HL-60 (cell line): Measurements from ENCODE around the gene SYNPO2.

ENCODE experiments used
- CTCF ChIP-seq: IDR thresholded peaks from one replicate; pipeline ENCODE4 v1.5.1; 2011; ENCODE audit warnings: low read length, control low read depth, inconsistent platforms; ENCODE audit not compliant: insufficient read depth
- POLR2AphosphoS5 ChIP-seq: IDR thresholded peaks from 2 replicates; pipeline ENCODE4 v1.6.1; 2012; ENCODE audit warnings: low read depth
- SPI1 ChIP-seq: IDR thresholded peaks from 2 replicates; pipeline ENCODE4 v1.6.1; 2012; ENCODE audit warnings: low read depth, mild to moderate bottlenecking, borderline replicate concordance
- TF ChIP-seq, protein P1 (sequence below): IDR thresholded peaks from 2 replicates; pipeline ENCODE4 v1.6.1; 2012; ENCODE audit warnings: low read depth; ENCODE audit not compliant: insufficient replicate concordance

DNA sequence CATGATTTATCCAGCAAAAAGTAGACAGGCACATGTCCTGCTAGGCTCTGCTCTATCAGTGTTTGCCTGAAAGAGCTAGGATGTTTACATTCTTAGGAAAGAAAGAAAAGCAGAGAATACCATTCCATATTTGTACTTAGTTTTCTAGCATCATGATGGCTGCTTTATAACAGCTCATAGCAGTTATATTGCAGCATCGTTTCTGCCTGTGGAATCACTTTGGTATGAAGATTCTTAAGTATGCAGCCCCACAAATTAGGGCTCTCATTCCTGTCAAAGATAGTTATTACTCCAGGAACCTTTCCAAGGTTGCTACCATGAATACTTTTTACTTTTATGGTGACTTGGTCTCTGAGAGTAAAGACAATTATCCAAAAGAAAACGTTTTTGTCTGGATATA is 128.0 kb downstream of the SYNPO2 start:
- TF ChIP-seq CTCF (no peak), POLR2AphosphoS5 (no peak), SPI1 (no peak)
- TF ChIP-seq, protein P1, sequence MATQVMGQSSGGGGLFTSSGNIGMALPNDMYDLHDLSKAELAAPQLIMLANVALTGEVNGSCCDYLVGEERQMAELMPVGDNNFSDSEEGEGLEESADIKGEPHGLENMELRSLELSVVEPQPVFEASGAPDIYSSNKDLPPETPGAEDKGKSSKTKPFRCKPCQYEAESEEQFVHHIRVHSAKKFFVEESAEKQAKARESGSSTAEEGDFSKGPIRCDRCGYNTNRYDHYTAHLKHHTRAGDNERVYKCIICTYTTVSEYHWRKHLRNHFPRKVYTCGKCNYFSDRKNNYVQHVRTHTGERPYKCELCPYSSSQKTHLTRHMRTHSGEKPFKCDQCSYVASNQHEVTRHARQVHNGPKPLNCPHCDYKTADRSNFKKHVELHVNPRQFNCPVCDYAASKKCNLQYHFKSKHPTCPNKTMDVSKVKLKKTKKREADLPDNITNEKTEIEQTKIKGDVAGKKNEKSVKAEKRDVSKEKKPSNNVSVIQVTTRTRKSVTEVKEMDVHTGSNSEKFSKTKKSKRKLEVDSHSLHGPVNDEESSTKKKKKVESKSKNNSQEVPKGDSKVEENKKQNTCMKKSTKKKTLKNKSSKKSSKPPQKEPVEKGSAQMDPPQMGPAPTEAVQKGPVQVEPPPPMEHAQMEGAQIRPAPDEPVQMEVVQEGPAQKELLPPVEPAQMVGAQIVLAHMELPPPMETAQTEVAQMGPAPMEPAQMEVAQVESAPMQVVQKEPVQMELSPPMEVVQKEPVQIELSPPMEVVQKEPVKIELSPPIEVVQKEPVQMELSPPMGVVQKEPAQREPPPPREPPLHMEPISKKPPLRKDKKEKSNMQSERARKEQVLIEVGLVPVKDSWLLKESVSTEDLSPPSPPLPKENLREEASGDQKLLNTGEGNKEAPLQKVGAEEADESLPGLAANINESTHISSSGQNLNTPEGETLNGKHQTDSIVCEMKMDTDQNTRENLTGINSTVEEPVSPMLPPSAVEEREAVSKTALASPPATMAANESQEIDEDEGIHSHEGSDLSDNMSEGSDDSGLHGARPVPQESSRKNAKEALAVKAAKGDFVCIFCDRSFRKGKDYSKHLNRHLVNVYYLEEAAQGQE: no peak
